Raji (cell line): ENCODE data around the gene FAM110A.

Experiments used
- POLR2A ChIP-seq: IDR thresholded peaks from 2 replicates; pipeline ENCODE4 v1.6.1; 2011; ENCODE audit warnings: low read depth, low read length, control low read depth; ENCODE audit not compliant: insufficient read depth

FAM110A gene

GRCh38 chr20:877814-878213 is 44.3 kb downstream of the FAM110A start:
- no peak for TF ChIP-seq POLR2A

DNA sequence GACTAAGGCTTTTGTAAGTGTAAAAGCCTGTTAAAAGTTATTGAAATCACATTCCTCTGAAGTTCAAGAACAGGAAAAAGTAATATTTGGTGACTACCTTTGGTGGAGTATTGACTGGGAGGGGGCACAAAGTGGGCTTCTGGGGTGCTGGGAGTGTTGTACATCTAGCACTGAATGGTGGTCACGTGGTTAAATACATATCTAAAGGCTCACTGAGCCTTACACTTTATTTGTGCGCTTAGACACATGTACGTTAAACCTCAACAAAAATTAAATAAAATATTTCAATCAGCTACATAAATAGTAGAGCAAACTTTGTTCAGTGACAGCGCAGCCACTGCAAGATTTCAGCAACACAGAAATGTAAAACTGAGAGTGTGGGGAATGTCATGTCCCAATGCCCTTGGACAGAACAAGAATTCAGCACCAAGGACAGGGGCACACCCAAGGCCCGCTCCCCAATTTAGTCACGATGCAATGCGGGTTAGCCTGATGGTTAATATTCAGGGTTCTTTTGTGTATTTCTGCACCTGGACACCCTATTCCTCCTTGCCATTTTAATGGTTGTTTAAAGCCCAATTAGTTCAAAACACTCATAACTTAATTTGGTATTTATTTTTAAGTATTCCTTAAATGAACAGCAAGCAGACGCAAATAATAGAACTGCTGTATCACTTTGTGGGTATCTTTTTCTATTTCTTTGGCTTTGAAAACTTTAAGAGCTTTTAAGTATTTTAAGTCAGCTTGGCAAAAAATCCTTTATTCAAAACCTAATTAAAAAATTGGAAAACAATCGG is 45.2 kb downstream of the FAM110A start:
- TF ChIP-seq POLR2A = no peak

- TF ChIP-seq POLR2A = no peak
Observed at GRCh38 chr20:879626-880025, 46.1 kb downstream of the FAM110A start.

DNA sequence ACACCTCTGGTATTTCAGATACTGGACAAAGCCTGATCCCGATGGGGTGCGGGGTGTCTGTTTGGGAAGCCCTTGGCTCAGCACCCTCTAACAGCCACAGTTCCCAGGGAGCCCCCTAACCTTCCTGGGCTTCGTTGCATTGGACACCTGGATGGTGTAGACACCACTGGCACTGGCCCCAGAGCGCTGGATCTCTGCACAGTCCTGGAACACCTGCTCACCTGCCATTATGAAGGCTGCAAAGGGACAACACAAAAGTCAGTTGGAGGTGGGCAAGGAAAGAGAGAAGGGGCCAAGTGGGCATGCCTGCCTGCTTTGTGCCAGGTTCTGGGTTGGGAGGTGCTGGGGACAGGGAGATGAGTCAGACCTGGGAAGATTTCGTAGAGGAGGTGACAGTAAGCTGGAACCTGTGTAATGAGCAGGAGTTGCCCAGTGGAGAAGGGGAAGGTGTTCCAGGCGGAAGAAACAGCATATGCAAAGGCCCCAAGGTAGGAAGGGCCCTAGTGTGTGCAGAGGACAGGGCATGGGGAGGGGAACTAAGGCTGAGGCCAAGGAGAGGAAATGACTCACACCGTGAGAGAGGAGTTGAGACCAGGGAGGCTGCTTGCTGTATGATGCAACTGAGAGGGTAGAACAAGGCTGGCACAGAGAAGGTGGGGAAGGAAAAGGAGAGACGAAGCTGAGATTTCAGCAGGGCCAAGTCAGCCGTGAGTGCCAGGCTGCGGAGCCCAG is 47.7 kb downstream of the FAM110A start:
- no peak for TF ChIP-seq POLR2A

DNA sequence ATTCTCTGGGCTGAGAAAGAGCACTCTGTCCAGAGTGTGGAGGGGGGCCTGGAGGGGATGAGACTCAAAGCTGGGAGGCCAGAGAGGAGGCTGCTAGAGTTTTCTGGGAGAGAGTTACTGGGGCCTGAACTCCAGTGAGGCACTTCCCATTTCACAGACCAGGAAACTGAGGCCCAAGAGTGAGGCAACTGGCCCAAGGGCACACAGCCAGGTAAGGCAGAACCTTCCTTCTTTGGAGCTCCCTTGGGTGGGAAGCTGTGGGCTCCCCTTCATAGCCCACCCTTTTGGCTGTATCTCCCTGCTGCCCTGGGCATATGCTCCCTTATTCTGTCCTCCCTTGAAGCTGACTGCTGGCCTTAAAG is 48.2 kb downstream of the FAM110A start:
- TF ChIP-seq POLR2A = no peak

DNA sequence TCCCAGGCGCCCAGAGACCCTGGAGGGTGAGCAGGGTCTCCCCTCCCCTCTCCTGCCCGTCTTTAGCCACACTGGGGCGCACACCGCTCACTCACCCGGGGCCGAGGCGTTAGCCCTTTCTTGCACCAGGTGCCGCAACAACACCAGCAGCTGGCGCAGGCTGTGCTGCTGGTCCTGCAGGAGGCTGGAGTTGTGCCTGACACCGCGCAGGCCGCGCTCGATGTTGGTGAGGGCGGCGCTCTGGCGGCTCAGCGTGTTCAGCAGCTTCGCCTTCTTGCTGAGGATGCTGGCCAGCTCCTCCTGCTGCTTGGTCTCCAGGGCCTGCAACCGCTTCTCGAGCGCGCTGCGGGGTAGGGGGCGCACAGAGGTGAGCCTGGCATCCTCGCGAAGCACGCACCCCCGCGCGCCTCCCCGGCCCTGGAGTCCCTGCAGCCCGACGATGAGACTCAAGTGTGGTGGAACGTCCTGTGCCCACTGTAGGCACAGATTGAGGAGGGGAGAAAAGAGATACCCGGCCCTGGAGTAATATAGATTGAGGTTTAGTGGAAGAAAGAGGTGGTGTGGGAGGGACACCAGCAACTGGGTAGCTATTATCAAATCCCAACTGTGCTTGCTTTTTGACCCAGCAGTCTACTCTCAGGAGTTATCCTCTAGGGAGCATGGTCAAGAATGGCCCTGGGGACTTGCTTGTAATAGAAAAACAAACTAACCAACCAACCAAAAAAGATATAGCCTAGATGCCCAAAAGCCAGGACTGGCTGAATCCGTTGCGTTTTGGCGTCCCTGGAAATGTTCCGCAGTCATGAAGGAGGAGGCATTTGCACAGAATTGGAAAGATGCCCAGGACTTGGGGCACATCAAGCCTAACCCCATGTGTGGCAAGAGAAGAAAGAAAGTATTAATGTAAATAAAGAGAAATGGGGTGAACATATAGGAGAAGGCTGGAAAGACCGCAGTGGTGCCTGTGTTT is 51.8 kb downstream of the FAM110A start:
- no peak for TF ChIP-seq POLR2A

DNA sequence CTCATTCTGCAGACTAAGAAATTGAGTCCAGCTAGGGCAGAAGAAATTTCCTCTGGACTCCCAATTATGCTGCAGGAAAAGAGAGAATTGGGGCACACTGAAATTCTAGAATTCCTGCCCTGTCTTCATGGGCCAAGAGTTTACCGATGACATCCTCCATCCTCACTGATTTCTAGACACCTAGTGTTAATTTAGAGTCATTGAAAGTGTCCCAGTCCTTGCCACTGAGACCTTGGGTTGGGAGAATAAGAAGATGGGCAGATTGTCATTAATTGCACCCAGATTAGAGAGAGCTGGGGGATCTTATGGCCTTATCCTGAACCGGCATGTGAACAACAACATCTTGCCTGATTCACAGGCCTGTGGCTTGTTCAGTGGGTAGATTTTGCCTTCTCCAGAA is 53.6 kb downstream of the FAM110A start:
- no peak for TF ChIP-seq POLR2A

DNA sequence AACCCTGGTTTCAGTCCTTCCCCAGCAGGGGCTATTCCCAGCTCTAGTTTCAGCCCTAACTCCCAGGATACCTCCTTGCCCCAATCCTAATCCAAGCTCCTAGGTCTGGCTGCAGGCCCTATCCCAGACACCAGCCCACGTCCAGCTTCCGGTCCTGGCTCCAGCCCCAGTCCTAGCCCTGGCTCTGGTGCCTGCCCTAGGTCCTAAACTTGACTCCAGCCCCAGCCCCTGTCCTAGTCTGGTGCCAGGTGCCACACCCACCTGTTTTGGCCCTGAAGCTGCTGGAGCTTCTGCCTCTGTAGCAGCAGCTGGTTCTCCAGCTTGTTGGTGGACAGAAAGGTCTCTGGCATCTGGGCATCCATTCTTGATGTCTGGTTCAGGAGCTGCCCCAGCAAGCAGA is 54.5 kb downstream of the FAM110A start:
- no peak for TF ChIP-seq POLR2A

DNA sequence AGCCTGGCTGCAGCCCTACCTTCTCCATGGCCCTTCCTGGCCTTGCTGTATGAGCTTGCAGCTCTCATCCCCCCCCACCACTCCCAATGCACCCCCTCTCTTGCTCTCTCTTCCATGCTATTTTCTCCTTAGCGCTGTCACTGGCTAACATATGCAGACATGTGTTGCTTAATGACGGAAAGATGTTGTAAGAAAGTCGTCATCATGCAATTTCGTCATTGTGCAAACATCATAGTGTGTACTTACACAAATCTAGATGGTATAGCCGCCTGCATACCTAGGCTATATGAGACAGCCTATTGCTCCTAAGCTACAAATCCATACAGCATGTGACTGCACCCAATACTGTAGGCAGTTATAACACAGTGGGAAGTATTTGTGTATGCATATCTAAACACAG is 55.6 kb downstream of the FAM110A start:
- no peak for TF ChIP-seq POLR2A

- no peak for TF ChIP-seq POLR2A
Observed at GRCh38 chr20:889932-890463, 56.5 kb downstream of the FAM110A start.

DNA sequence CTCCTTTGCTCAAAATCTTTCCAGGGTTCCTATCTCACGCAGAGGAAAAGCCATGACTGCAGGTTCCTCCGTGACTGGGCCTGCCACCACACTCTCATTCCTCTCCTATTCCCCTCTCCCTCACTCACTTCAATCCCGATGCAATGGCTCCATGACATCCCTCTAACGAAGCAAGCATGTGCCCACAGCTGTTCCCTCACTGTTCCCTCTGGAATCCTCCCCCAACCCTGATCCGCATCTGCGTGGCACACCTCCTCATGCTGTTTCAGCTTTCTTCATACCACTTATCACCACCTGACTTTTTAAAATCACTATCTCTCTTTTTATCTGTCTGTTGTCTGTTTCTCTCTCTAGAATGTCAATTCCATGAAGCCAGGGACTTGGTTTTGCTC is 57.1 kb downstream of the FAM110A start:
- TF ChIP-seq POLR2A = no peak

GRCh38 chr20:891058-891705 is 57.7 kb downstream of the FAM110A start:
- no peak for TF ChIP-seq POLR2A

DNA sequence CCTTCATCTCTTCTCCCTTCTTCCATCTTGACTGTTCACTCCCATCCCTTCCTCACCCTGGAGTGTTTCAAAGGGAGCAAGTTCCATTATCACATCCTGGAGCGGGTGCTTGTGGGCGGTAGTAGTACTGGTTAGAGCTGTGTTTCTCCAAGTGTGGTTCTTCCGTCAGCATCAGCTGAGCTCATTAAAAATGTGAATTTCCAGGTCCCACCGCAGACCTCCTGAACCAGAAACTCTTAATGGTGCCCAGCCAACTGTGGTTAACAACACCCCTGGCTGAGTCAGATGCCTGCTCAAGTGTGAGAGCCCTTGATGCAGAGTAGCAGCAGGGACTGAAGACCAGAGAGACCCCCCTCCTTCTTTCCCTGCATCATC is 58.2 kb downstream of the FAM110A start:
- no peak for TF ChIP-seq POLR2A
